Activated effector memory CD4-positive, alpha-beta T cell treated with anti-CD3 and anti-CD28 coated beads, Interleukin-2, amount 50 U/mL, for 16 hours (primary cell): ENCODE measurements around the gene PFDN1.

Experiments used
- DNase-seq: peaks from one replicate; pipeline ENCODE4 v3.0.0-alpha.2; 2020

Gene PFDN1

GRCh38 chr5:140258016-140258415, 44.9 kb downstream of the PFDN1 start:
- DNase-seq, result no peak

- no peak for DNase-seq
These were observed 46.2 kb downstream of the PFDN1 start for GRCh38 chr5:140256726-140257125.

- no peak for DNase-seq
These were observed 47.3 kb downstream of the PFDN1 start for GRCh38 chr5:140255460-140256157.

GRCh38 chr5:140253985-140254384, 48.9 kb downstream of the PFDN1 start:
- DNase-seq, result no peak

- no peak for DNase-seq
These were observed 50.3 kb downstream of the PFDN1 start for GRCh38 chr5:140252470-140253126.

- DNase-seq, result peak; percentile 85
These were observed 51.4 kb downstream of the PFDN1 start for GRCh38 chr5:140251527-140251973.

GRCh38 chr5:140250386-140250785, 52.5 kb downstream of the PFDN1 start:
- no peak for DNase-seq

GRCh38 chr5:140249536-140249935, 53.4 kb downstream of the PFDN1 start:
- DNase-seq, result no peak

- no peak for DNase-seq
These were observed 54.5 kb downstream of the PFDN1 start for GRCh38 chr5:140248414-140248813.

- DNase-seq, result no peak
These were observed 56.4 kb downstream of the PFDN1 start for GRCh38 chr5:140246378-140247122.

GRCh38 chr5:140245926-140246325, 57.0 kb downstream of the PFDN1 start:
- no peak for DNase-seq

- no peak for DNase-seq
These were observed 57.6 kb downstream of the PFDN1 start for GRCh38 chr5:140245341-140245740.

- DNase-seq, result peak; percentile 91
These were observed 58.3 kb downstream of the PFDN1 start for GRCh38 chr5:140244525-140245025.

- DNase-seq, result no peak
These were observed 59.1 kb downstream of the PFDN1 start for GRCh38 chr5:140243706-140244250.

GRCh38 chr5:140242890-140243585, 59.9 kb downstream of the PFDN1 start:
- DNase-seq, result no peak

- DNase-seq, result no peak
These were observed 60.8 kb downstream of the PFDN1 start for GRCh38 chr5:140242099-140242498.

GRCh38 chr5:140240987-140241706, 61.8 kb downstream of the PFDN1 start:
- no peak for DNase-seq

- DNase-seq, result peak; percentile 83
These were observed 62.8 kb downstream of the PFDN1 start for GRCh38 chr5:140239939-140240700.

GRCh38 chr5:140239461-140239860, 63.4 kb downstream of the PFDN1 start:
- DNase-seq, result no peak

- DNase-seq, result no peak
These were observed 64.1 kb downstream of the PFDN1 start for GRCh38 chr5:140238756-140239155.
